CD4-positive, alpha-beta T cell treated with Interleukin-15 for 1 hour (primary cell): ENCODE measurements around the gene ATP11C.
"Not testable (repeated sequence)": the region's sequence is repeated elsewhere in the genome, so short reads cannot be mapped to it uniquely, and the experiment has no call there.

Experiments used
- DNase-seq: peaks from one replicate; pipeline ENCODE4 v3.0.0-alpha.2; 2020

ATP11C gene

DNA sequence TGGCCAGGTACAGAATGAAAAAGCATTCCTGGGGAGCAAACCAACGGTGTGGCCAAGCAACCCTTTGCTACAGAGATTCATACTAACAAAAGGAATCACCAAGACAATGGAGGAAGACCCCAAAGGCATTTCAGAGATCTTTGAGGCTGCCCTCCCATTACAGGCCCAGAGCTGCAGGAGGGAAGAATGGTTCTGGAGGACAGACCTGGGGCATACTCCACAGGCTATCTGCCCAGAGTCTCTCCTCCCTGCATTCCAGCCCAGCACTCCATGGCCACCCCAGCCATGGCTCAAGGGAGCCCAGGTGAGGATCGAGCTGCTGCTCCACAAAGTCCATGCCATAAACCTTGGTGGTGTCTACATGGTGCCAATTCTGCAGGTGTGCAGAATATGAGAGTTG, 81.9 kb downstream of the ATP11C start:
- DNase-seq, result no peak

DNA sequence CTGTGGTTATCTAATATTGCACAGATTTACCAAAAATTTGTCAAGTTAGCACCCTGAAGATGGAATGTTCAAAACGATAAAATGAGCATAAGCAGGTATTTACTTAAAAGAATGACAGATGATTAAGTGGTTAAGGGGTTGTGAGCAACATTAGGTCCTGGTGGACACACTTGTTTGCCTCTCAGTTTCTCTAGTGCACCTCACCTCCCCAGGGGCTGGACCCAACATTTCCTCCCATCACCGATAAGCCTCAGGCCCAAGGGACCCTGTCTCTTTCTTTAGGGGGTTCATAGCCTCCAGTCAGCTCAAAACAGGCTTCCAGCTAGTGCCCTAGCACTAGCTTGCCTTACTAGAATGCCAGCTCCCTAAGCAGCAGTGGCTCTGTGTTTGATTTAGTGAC, 88.0 kb downstream of the ATP11C start:
- DNase-seq, result no peak

DNA sequence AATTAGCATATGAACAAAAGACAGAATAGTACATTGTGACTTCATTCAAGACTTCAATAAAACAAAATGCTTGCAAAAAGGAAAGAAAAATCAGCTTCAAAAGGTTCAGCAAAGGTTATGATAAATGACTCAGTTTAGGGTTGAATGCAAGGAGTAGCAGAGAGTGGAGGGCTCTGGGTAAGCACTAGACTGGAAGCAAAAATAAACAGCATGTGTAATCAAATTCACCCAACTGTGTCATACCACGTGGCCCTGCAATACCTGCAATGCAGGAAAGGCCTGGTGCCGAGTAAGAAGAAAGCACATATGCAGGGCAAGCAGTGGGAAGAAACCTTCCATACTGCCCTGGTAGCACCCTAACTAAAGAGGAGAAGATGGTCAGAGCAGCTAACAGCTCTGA, 88.7 kb downstream of the ATP11C start:
- no peak for DNase-seq

GRCh38 chrX:139842326-139843185, 90.3 kb downstream of the ATP11C start:
- DNase-seq, result no peak

GRCh38 chrX:139836335-139836734, 96.5 kb downstream of the ATP11C start:
- not testable (repeated sequence) for DNase-seq

- no peak for DNase-seq
Measured at GRCh38 chrX:139834879-139835278, 98.0 kb downstream of the ATP11C start.

DNA sequence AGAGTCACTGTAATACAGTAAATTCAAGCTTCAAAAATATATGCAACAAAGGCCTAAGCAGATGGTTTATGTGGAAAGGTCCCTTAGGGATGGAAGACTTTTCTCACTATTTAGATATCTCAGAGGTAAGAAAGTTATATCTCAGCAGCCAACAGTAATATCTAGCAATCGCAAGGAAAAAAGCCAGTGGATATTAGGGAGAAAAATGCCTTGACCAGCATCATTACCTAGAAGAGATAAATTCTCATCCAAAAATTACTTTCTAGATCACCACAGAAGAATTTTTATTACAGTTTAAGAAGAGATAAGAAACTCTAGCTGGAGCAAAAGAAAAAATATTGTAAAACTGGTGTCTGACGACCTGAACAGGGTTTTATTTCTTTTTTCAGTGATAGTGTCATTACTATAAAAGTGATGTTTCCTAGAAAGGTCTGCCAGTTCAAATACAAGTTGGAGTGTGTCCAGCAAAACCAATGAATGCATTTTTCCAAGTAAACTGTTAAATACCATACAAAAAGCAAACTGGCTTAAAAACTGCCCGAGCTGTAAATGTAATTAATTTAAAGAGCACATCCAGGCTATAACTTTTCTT, 100.0 kb downstream of the ATP11C start:
- no peak for DNase-seq

DNA sequence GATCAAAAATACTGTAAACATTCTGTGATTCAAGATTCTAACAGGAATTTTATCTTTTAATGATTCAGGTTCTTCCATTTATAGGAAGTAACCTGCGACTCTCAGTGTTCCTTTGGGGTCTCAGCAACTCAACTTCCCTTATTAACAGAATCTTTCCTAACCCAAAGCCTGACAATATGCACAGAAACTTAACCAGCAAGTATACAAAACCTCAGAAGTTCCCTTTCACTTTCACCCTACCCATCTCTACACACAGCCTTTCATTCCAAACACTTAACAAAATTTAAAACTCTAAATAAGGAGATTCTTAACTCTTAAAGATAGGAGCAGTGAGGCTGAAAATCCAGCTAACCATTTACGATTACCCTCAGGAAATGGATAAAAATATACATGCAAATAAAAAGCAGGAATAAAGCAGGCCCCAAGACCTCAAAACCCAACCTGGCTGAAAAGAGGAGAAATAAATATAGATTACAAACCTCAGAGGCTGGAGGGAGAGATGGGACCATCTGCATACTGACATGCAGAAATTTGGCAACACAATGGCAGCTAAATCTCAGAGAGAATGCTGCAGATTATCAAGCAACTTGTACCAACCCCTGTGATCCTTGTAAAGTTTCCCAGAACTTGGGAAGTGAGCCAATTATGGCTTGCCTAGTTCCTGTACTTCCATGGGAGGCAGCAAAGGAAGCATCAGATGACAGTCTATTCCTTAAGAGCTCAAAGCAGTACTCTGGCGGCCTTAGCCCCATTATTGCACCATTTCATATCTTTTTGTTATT, 101.0 kb downstream of the ATP11C start:
- no peak for DNase-seq

DNA sequence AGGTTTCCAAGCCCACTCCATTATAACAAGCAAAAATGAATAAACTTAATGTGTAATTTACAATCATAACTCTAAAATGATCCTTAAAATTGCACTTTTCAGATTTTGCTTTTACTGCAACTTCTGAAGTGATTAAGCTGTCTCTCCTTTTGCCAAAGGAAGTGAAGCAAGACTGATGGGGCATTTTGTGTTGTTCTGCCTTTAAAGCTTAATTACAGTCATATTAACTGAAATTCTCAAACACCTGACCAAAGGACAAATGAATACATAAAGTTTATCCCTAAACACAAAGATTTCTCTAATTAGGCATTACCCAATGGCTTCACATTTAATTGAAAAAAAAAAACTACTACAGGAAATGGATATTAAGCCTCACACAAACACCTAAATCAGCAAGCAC, 101.8 kb downstream of the ATP11C start:
- DNase-seq, result no peak

GRCh38 chrX:139828830-139829229, 104.0 kb downstream of the ATP11C start:
- DNase-seq, result no peak

DNA sequence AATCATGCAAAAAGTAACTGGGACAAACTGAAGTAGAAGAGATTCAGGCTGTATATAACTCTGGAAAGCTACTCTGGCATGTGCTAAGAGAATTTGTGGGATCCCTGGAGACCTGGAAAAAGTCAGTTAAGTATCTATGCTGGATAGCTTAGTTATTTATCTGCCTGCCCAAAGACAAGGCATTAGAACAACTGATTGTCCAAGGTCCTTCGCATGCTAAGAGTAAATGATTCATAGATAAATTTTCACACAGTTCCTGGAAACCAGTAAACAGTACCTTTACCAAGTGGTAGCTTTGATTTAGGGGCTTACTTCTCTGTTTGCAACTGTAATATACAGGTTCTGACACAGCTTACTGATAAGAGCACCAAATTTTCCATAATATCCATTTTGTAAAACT, 104.8 kb downstream of the ATP11C start:
- DNase-seq, result no peak

DNA sequence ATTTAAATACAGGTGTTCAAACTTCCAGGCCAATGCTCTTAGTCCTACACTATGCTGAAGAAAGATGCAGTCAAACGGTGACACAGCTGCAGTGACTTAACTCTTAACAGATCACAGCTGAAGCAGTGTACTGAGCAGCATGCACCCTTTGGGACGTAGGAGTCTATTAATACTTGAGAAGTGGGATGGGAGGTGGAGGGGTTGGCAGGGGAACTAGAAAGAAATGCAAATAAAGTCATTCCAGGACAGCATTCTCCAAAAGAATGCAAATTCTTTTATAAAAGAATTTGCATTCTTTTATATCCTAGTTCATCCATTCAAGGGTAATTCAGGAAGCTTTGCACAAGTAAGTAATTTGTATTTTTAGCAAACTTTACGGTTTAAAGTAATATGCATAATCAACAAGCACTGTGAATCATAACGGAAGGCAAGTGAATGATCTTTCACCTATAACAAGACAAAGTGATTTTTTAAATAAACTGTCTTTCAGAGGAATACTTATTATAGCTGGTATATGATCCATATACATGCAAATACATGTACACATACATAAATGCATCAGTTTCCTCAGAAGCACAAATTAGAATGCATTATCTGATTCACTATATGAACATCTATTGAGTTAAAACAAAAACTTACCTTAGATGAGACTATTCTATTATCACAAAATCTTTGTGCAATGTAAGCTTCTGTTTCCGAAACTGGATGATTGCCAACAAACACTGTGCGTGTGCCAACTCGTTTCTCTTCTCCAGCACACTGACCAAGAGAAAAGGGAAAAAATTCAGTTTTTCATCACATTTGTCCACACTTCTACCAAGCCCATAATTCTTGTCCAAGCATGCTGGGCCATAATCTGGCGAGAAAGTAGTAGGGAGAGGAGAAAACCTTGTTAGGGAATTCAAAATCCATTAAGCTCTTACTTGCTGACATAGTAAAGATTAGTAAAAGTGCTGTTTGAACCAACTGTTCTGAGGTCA, 106.5 kb downstream of the ATP11C start:
- no peak for DNase-seq

DNA sequence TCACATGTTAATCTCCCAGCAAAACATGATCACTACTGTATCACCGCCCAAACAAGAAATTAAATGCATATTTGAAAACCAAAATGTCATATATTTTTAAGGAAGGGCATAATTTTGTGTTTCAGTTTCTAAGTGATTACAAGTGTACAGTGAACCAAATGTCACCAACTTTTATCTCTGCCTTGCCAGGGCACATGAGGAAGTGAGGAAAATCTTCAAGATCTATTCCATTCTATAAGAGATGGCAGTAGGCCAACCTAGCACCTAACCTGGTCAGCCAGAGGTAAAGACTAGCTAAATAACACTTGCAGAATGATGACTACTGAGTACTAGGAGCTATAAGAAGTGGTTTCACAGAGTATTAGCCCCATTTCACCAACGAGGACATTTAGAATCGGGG, 107.2 kb downstream of the ATP11C start:
- DNase-seq, result no peak

DNA sequence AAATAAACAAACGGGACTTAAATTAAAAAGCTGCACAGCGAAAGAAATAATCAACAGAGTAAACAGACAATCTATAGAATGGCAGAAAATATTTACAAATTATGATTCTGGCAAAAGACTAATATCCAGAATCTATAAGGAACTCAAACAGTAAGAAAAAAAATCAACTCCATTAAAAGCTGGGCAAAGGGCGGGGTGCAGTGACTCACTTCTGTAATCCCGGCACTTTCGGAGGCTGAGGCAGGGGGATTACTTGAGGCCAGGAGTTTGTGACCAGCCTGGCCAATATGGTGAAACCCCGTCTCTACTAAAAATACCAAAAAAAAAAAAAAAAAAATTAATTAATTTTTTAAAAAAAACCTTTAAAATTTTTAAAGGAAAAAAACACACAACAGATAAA, 109.0 kb downstream of the ATP11C start:
- DNase-seq, result no peak

GRCh38 chrX:139820358-139820984, 112.4 kb downstream of the ATP11C start:
- DNase-seq, result no peak

GRCh38 chrX:139816204-139816603, 116.6 kb downstream of the ATP11C start:
- no peak for DNase-seq

DNA sequence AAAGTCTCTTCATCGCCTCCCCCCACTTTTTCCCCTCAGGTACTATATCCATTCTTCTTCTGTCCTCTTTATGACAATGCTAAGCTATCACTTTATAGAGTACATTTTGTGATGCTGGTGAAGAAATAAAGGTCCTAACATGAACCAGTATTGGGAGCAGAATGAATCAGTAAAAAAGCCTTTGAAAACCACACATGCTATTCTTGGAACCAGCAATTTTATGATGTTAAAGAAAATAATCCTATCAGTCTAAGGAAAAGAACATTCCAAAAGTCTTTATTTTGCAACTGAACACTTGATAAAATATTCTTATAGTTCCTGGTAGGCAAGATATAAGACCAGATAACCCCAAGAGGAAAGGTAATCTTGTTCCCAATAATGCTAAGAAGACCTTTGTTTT, 117.1 kb downstream of the ATP11C start:
- no peak for DNase-seq

DNA sequence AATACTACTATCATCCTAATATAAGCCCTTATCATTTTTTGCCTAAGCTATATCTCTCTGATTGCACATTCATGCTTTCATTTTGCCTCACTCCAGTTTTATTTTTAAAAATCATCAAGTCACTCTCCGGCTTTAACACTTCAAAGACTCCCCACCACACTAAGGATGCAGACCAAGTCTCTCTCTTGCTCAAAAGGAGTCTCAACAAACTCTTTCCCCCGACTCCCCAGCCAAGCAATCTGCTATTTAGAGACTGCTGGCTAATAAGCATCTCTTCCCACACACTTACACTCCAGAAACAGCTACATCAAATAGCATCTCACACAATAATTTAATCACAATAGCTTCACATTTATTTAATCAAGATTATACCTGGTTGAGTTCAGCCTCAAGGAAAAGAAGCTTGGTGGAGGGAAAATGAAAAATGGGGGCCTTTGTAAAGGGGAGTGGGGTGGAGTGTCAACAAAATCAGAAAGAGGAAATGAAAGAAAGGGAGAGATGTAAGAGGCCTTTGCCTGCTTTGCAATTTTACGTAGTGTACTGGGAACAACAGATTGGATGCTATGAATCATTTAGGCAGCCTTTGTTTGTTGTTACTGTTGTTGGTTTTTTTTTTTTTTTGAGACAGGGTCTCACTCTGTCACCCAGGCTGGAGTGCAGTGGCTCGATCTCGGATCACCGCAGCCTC, 120.8 kb downstream of the ATP11C start:
- no peak for DNase-seq

DNA sequence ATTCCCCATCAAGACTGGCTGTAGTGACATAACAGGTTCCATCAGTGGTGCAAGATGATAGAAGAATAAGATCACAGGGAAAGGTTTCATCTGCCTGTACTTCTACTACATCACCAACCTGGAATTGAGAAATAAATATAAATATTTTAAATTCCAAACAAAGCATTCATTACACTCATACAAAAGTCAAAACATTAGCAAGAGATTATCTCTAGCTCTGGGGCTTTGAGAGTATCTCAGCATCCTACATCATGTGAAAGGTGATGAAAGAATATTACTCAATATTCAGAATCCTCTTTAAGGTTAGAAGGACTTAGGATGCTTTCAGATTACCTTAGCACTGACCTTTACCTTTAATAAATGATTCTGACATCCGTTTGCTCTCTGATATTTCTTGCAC, 128.4 kb downstream of the ATP11C start:
- DNase-seq, result no peak

- no peak for DNase-seq
Measured at GRCh38 chrX:139803224-139803623, 129.6 kb downstream of the ATP11C start.

GRCh38 chrX:139802048-139802447, 130.8 kb downstream of the ATP11C start:
- no peak for DNase-seq
